ENCODE measurements around the gene AKAP13.

DNA sequence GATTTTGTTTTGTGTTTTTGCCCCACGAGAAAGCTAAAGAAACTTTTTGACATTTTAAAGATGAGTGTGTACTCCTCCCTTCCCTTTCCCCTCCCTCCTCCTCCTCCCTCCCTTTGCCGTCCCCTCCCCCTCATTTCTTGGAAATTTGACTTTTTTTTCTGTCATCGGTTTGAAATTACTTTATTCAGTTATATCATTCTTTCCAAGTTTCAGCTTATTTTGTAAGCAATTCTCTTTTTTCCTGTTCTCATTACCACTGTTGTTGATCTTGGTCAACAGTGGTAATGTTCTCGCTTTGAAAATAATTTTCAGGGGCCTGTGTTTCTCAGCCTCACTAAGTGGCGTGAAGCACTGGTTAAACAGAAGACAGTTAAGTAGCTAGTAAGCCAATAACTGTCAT, 178.4 kb downstream of the AKAP13 start:
- TF ChIP-seq POLR2AphosphoS5 (IDR thresholded peaks at IDR 0.05) (no peak), CTCF (IDR thresholded peaks at IDR 0.05) (no peak), EP300 (IDR thresholded peaks at IDR 0.05) (no peak)
